Naive thymus-derived CD4-positive, alpha-beta T cell (primary cell): ENCODE data around the gene GHR. TPM values are rescaled to one million over a fixed set of nuclear protein-coding genes. Genes with fewer than 3 reads are reported as not detected.

Experiments used
- ATAC-seq: fragments of 150-1000 bp; cut with Tn5 transposase; 2 replicates; pipeline ENCODE4 v1.10.0; 2021; ENCODE audit warnings: mild to moderate bottlenecking, moderate library complexity
- CTCF ChIA-PET: fragments of 350-600 bp; sonication (Branson Sonifier 250); formaldehyde crosslinking; loops from one replicate; lab custom pipeline; 2021; ENCODE audit warnings: antibody characterized with exemption; lab: Charles Lee
- POLR2A ChIA-PET: fragments of 350-600 bp; sonication (Branson Sonifier 250); formaldehyde crosslinking; loops from one replicate; lab custom pipeline; 2021; ENCODE audit warnings: antibody characterized with exemption, inconsistent platforms; lab: Charles Lee
- DNase-seq, 9 donors: peaks; one replicate each; pipeline versions ENCODE4 v3.0.0 to v3.0.0-alpha.2; 2020 to 2022; ENCODE audit warnings: mixed read lengths in 1 of 9
- H3K27ac ChIP-seq: one replicate; pipeline ENCODE4 v1.7.0; 2013; ENCODE audit warnings: mild to moderate bottlenecking, low read depth, low read length, moderate library complexity
- H3K27me3 ChIP-seq, 2 donors: one replicate each; pipeline ENCODE4 v1.7.0; 2013; ENCODE audit warnings: low read length in 2 of 2, mild to moderate bottlenecking in 2 of 2, moderate library complexity in 2 of 2; ENCODE audit not compliant: control insufficient read depth in 2 of 2, insufficient read depth in 2 of 2
- H3K36me3 ChIP-seq, 3 experiments: 1 replicate in 2 of 3; 2 replicates in 1 of 3; pipeline ENCODE4 v1.7.0; 2013; ENCODE audit warnings: low read length in 3 of 3, mild to moderate bottlenecking in 3 of 3, moderate library complexity in 1 of 3; ENCODE audit not compliant: insufficient read depth in 3 of 3, control insufficient read depth in 2 of 3
- H3K4me1 ChIP-seq, 2 donors: one replicate each; pipeline ENCODE4 v1.7.0; 2013; ENCODE audit warnings: low read length in 2 of 2, mild to moderate bottlenecking in 2 of 2, moderate library complexity in 1 of 2; ENCODE audit not compliant: control insufficient read depth in 2 of 2, insufficient read depth in 2 of 2
- H3K4me3 ChIP-seq: 2 replicates; pipeline ENCODE4 v1.7.0; 2013; ENCODE audit warnings: mild to moderate bottlenecking, low read length
- H3K9me3 ChIP-seq, 3 experiments: 1 replicate in 2 of 3; 2 replicates in 1 of 3; pipeline ENCODE4 v1.7.0; 2013; ENCODE audit warnings: low read length in 3 of 3; ENCODE audit not compliant: control insufficient read depth in 2 of 3
- H3K27ac Mint-ChIP-seq, 9 donors: one replicate each; pipeline ENCODE4 v1.8.0; 2020 to 2022; ENCODE audit warnings: mixed read lengths in 9 of 9, mild to moderate bottlenecking in 8 of 9, moderate library complexity in 5 of 9, inconsistent platforms in 2 of 9
- H3K27me3 Mint-ChIP-seq, 5 donors: one replicate each; pipeline ENCODE4 v1.8.0; 2021 to 2022; ENCODE audit warnings: mixed read lengths in 5 of 5, mild to moderate bottlenecking in 1 of 5
- H3K36me3 Mint-ChIP-seq, 5 donors: one replicate each; pipeline ENCODE4 v1.8.0; 2020 to 2022; ENCODE audit warnings: mixed read lengths in 5 of 5, mild to moderate bottlenecking in 3 of 5, inconsistent platforms in 1 of 5
- H3K4me1 Mint-ChIP-seq, 7 donors: one replicate each; pipeline ENCODE4 v1.8.0; 2020 to 2022; ENCODE audit warnings: mixed read lengths in 7 of 7, mild to moderate bottlenecking in 3 of 7, inconsistent platforms in 1 of 7
- H3K4me3 Mint-ChIP-seq, 10 donors: one replicate each; pipeline ENCODE4 v1.8.0; 2020 to 2022; ENCODE audit warnings: mild to moderate bottlenecking in 10 of 10, mixed read lengths in 10 of 10, moderate library complexity in 6 of 10, inconsistent platforms in 2 of 10
- H3K9me3 Mint-ChIP-seq, 11 donors: one replicate each; pipeline ENCODE4 v1.8.0; 2020 to 2022; ENCODE audit warnings: mixed read lengths in 11 of 11, mild to moderate bottlenecking in 4 of 11, inconsistent platforms in 1 of 11, moderate library complexity in 1 of 11
- intact Hi-C, 2 donors: fragments of 100-400 bp; cut with micrococcal nuclease; formaldehyde crosslinking; loops; one replicate each; pipeline ENCODE4 v1.15.1; 2023
- polyA plus RNA-seq, 2 donors: library from polyadenylated mRNA; unstranded; fragments of 300-500 nt; fragmentation: Illumina TruSeq; gene quantifications; one replicate each; pipeline ENCODE4 v1.2.3, GENCODE V29; 2021
- total RNA-seq, 6 experiments: library from RNA in 5 of 6; stranded (reverse) in 5 of 6; gene quantifications; 1 replicate in 5 of 6; 2 replicates in 1 of 6; pipeline ENCODE4 v1.2.3 and lab custom pipeline; 2021 to 2026

The GHR gene
- total and polyA plus RNA-seq, 7 experiments from 2014 or later = not detected

- no peaks in the 10 kb centered on the region for H3K27me3 ChIP-seq
- no peaks in the 10 kb centered on the region for H3K4me1 ChIP-seq
- no peak overlapping the region for H3K4me3 ChIP-seq
- no peaks in the 10 kb centered on the region for H3K36me3 ChIP-seq
- intact Hi-C loops = no loop called here
- ATAC-seq (no peak), DNase-seq (no peak)
- no peak overlapping the region for H3K27ac ChIP-seq
- peaks cover 2 to 37% (median 24%) of the 10 kb centered on the region in 5 donors for H3K27me3 Mint-ChIP-seq
- POLR2A ChIA-PET = no interaction called here
- no peak overlapping the region for H3K4me3 Mint-ChIP-seq
- H3K36me3 Mint-ChIP-seq = no peaks in the 10 kb centered on the region
- no peaks in the 10 kb centered on the region for H3K9me3 Mint-ChIP-seq
- H3K9me3 ChIP-seq = no peaks in the 10 kb centered on the region
- peaks cover 0 to 2% (median 0%) of the 10 kb centered on the region in 7 donors for H3K4me1 Mint-ChIP-seq
- CTCF ChIA-PET = no interaction called here
- no peak overlapping the region for H3K27ac Mint-ChIP-seq
Observed at GRCh38 chr5:42643360-42643759, 220.1 kb downstream of the GHR start.

- no peak overlapping the region for H3K4me3 ChIP-seq
- no peak overlapping the region for H3K4me3 Mint-ChIP-seq
- H3K36me3 Mint-ChIP-seq = no peaks in the 10 kb centered on the region
- ATAC-seq (no peak), DNase-seq (no peak)
- ChIA-PET POLR2A (no interaction called here), CTCF (no interaction called here)
- intact Hi-C loops = no loop called here
- no peaks in the 10 kb centered on the region for H3K27me3 ChIP-seq
- no peaks in the 10 kb centered on the region for H3K4me1 ChIP-seq
- H3K9me3 Mint-ChIP-seq = no peaks in the 10 kb centered on the region
- H3K27me3 Mint-ChIP-seq = peaks cover 2 to 31% (median 21%) of the 10 kb centered on the region in 5 donors
- no peaks in the 10 kb centered on the region for H3K36me3 ChIP-seq
- H3K27ac Mint-ChIP-seq = no peak overlapping the region
- no peaks in the 10 kb centered on the region for H3K9me3 ChIP-seq
- no peak overlapping the region for H3K27ac ChIP-seq
- peaks cover 0 to 2% (median 0%) of the 10 kb centered on the region in 7 donors for H3K4me1 Mint-ChIP-seq
Observed at GRCh38 chr5:42645138-42645537, 221.9 kb downstream of the GHR start.

GRCh38 chr5:42648036-42648435, 224.8 kb downstream of the GHR start:
- Mint-ChIP-seq H3K27ac (no peak overlapping the region), H3K9me3 (no peaks in the 10 kb centered on the region), H3K4me3 (no peak overlapping the region), H3K4me1 (peaks cover 0 to 2% (median 0%) of the 10 kb centered on the region in 7 donors), H3K36me3 (no peaks in the 10 kb centered on the region), H3K27me3 (peaks cover 5 to 15% (median 10%) of the 10 kb centered on the region in 5 donors)
- Histone ChIP-seq H3K4me1 (no peaks in the 10 kb centered on the region), H3K4me3 (no peak overlapping the region), H3K36me3 (no peaks in the 10 kb centered on the region), H3K27ac (no peak overlapping the region), H3K27me3 (no peaks in the 10 kb centered on the region), H3K9me3 (no peaks in the 10 kb centered on the region)
- CTCF ChIA-PET = no interaction called here
- no peak for ATAC-seq
- no peak for DNase-seq
- POLR2A ChIA-PET = no interaction called here
- intact Hi-C loops = no loop called here

GRCh38 chr5:42648915-42649314, 225.7 kb downstream of the GHR start:
- peaks cover 5 to 15% (median 7%) of the 10 kb centered on the region in 5 donors for H3K27me3 Mint-ChIP-seq

GRCh38 chr5:42650084-42650483, 226.8 kb downstream of the GHR start:
- H3K9me3 Mint-ChIP-seq = no peaks in the 10 kb centered on the region
- no peak overlapping the region for H3K27ac Mint-ChIP-seq
- H3K36me3 Mint-ChIP-seq = no peaks in the 10 kb centered on the region
- H3K27me3 Mint-ChIP-seq = peaks cover 3 to 7% (median 6%) of the 10 kb centered on the region in 5 donors
- CTCF ChIA-PET = no interaction called here
- intact Hi-C loops = no loop called here
- no peak overlapping the region for H3K4me3 Mint-ChIP-seq
- H3K4me1 Mint-ChIP-seq = peaks cover 0 to 2% (median 0%) of the 10 kb centered on the region in 7 donors
- no peaks in the 10 kb centered on the region for H3K9me3 ChIP-seq
- H3K4me1 ChIP-seq = no peaks in the 10 kb centered on the region
- H3K27me3 ChIP-seq = no peaks in the 10 kb centered on the region
- no peaks in the 10 kb centered on the region for H3K36me3 ChIP-seq
- ATAC-seq (no peak), DNase-seq (no peak)
- no peak overlapping the region for H3K4me3 ChIP-seq
- POLR2A ChIA-PET = no interaction called here
- no peak overlapping the region for H3K27ac ChIP-seq

More at GRCh38 chr5:42648915-42649314, 225.7 kb downstream of the GHR start:
- CTCF ChIA-PET = no interaction called here
- POLR2A ChIA-PET = no interaction called here
- ATAC-seq = no peak
- intact Hi-C loops = no loop called here
- H3K9me3 ChIP-seq = no peaks in the 10 kb centered on the region
- no peaks in the 10 kb centered on the region for H3K27me3 ChIP-seq
- no peak for DNase-seq
- no peaks in the 10 kb centered on the region for H3K9me3 Mint-ChIP-seq
- H3K4me1 ChIP-seq = no peaks in the 10 kb centered on the region
- H3K36me3 Mint-ChIP-seq = no peaks in the 10 kb centered on the region
- H3K27ac ChIP-seq = no peak overlapping the region
- H3K4me1 Mint-ChIP-seq = peaks cover 0 to 2% (median 0%) of the 10 kb centered on the region in 7 donors
- H3K4me3 Mint-ChIP-seq = no peak overlapping the region
- no peak overlapping the region for H3K27ac Mint-ChIP-seq
- H3K4me3 ChIP-seq = no peak overlapping the region
- no peaks in the 10 kb centered on the region for H3K36me3 ChIP-seq

GRCh38 chr5:42653705-42654104, 230.5 kb downstream of the GHR start:
- Histone ChIP-seq H3K27ac (no peak overlapping the region), H3K4me1 (no peaks in the 10 kb centered on the region), H3K27me3 (no peaks in the 10 kb centered on the region), H3K4me3 (no peak overlapping the region), H3K9me3 (no peaks in the 10 kb centered on the region), H3K36me3 (no peaks in the 10 kb centered on the region)
- H3K9me3 Mint-ChIP-seq = peaks cover 0 to 1% (median 0%) of the 10 kb centered on the region in 11 donors
- H3K27ac Mint-ChIP-seq = no peak overlapping the region
- no peak for DNase-seq
- no peaks in the 10 kb centered on the region for H3K36me3 Mint-ChIP-seq
- ChIA-PET POLR2A (no interaction called here), CTCF (no interaction called here)
- H3K4me1 Mint-ChIP-seq = peaks cover 0 to 3% (median 0%) of the 10 kb centered on the region in 7 donors
- intact Hi-C loops = no loop called here
- H3K4me3 Mint-ChIP-seq = no peak overlapping the region
- peaks cover under 1 to 13% (median 6%) of the 10 kb centered on the region in 5 donors for H3K27me3 Mint-ChIP-seq
- ATAC-seq = no peak

DNA sequence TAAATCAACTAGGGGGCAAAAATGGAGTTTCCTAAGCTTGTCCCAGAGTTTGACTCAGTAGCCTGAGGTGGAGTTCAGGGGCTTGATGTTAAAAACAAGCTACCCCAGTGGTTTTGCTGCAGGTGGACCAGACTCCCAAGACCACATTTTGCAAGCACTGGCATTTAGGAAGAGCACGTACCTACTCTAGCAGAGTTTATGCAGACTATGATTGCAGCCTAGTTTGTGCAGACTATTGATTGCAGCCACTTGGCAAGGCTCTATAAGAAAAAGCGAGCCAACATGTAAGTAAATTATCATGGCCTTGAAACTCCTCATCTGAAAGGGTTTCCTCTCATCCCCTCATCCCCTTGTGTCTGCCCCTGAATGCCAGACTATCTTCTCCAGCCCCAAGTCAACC, 231.4 kb downstream of the GHR start:
- H3K27me3 ChIP-seq = no peaks in the 10 kb centered on the region
- Mint-ChIP-seq H3K27me3 (peaks cover 8 to 20% (median 12%) of the 10 kb centered on the region in 5 donors), H3K36me3 (no peaks in the 10 kb centered on the region), H3K4me1 (peaks cover 0 to 3% (median 0%) of the 10 kb centered on the region in 7 donors), H3K27ac (no peak overlapping the region), H3K4me3 (no peak overlapping the region), H3K9me3 (peaks cover 0 to 9% (median 1%) of the 10 kb centered on the region in 11 donors)
- intact Hi-C loops = no loop called here
- H3K36me3 ChIP-seq = no peaks in the 10 kb centered on the region
- DNase-seq (no peak), ATAC-seq (no peak)
- H3K9me3 ChIP-seq = no peaks in the 10 kb centered on the region
- ChIA-PET CTCF (no interaction called here), POLR2A (no interaction called here)
- H3K4me3 ChIP-seq = no peak overlapping the region
- H3K4me1 ChIP-seq = no peaks in the 10 kb centered on the region
- no peak overlapping the region for H3K27ac ChIP-seq
